NCI-H226 (cell line): ENCODE measurements around the gene CRACR2B.

Experiments
- DNase-seq: peaks from one replicate; pipeline ENCODE4 v3.0.0-alpha.2; 2015

CRACR2B gene

GRCh38 chr11:870127-870413 is 42.4 kb downstream of the CRACR2B start:
- no peak for DNase-seq

DNA sequence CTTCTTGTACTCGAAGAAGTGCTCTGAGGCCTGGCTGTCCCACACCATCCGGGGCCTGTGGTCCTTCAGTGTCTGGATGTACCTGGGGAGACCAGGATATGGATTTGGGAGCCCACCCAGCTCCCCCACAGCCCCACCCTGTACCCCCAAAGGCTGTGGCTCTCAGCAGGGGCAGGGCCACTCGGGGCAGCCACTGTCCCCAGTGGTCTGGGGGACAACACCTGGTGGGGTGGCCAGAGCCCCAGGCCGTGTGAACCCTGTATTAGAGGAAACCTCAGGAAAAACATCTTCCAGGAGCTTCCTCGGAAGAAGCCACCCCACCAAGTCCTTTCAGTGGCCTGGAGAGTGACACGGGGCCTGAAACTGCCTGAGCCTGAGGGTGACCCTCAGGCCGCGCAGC is 42.7 kb downstream of the CRACR2B start:
- no peak for DNase-seq

GRCh38 chr11:871472-871871 is 43.8 kb downstream of the CRACR2B start:
- DNase-seq, result no peak

- DNase-seq, result no peak
Observed at GRCh38 chr11:872799-873198, 45.1 kb downstream of the CRACR2B start.

GRCh38 chr11:873706-874105 is 46.0 kb downstream of the CRACR2B start:
- no peak for DNase-seq

DNA sequence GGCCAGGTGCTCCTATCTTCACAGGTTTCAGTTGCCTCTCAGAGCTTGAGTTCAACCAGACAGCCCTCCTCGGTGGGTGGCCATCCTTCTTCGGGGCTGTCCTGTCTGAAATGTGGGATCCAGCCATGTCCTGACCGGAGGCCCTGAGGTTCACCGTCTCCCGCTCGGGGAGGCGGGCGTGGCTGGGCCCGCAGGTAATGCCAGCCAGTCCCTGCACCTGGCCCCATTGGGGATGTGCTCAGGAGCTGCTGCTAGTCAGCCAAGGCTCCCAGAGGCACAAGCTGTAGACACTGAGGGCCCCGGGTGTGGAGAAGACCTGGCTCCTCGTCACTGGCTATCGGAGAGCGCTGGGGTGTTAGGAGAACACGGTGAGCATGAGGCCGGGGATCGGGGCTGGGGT is 47.5 kb downstream of the CRACR2B start:
- no peak for DNase-seq

- no peak for DNase-seq
Observed at GRCh38 chr11:875769-876301, 48.1 kb downstream of the CRACR2B start.

GRCh38 chr11:876545-876944 is 48.8 kb downstream of the CRACR2B start:
- no peak for DNase-seq

DNA sequence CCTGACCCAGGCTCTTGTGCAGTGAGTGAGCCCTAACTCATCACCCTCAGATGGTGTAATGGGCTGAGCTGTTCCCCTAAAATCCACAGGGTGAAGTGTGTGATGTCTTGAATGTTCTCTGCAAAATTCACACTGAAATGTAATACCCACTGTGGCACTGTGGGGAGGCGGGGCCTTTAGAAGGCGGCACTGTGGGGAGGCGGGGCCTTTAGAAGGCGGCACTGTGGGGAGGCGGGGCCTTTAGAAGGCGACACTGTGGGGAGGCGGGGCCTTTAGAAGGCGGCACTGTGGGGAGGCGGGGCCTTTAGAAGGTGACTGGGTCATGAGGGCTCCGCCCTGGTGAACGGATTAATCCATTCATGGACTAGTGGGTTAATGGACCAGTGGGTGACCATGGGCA is 49.8 kb downstream of the CRACR2B start:
- no peak for DNase-seq

DNA sequence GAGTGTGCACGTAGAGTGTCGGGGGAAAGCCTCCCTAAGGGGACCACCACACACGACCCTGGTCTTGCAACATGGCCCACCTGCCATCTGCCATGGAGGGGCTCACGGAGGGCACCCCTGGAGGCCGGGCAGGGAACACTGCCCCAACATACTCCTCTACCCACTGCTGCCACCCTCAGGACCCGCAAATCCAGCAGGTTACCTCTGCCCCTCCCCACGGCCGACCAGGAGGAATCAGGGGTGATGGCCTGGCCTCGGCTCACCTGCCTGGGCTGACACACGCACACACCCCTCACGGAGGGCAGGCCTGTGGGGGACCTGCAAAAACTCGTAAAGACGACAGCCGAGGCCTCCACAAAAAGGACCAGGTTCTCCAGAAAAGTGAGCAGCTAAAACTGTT is 52.7 kb downstream of the CRACR2B start:
- DNase-seq, result no peak
